GM18519 (cell line): Measurements from ENCODE around the gene ATG4C.

Source experiments
- ATAC-seq: cut with Tn5 transposase; IDR thresholded peaks from one replicate; pipeline ENCODE4 v1.9.1; 2021; ENCODE audit warnings: mild to moderate bottlenecking, moderate library complexity; ENCODE audit not compliant: unreplicated experiment, low FRiP score

The ATG4C gene

GRCh38 chr1:62900566-62900965 lies 116.6 kb downstream of the ATG4C start:
- ATAC-seq: no peak

- no peak for ATAC-seq
These were observed 117.7 kb downstream of the ATG4C start for GRCh38 chr1:62901650-62902049.

DNA sequence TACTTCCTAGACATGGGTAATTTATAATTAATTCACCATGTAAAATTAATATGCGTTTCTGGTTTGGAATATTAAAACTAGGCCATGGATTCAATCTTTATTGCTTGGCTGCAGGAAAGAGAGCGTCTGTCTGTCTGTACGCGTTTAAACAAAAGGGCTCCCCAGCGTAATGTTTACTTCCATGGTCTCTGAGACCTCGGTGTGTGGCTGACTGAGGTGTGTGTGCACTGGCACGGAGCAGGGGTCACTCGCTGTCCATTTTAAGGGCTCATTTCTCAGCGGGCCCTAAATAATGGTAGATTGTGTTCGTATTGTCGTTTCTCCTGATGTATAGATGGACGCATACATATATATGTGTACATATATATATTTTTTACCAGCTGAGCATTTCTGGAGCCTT lies 119.6 kb downstream of the ATG4C start:
- ATAC-seq: no peak

DNA sequence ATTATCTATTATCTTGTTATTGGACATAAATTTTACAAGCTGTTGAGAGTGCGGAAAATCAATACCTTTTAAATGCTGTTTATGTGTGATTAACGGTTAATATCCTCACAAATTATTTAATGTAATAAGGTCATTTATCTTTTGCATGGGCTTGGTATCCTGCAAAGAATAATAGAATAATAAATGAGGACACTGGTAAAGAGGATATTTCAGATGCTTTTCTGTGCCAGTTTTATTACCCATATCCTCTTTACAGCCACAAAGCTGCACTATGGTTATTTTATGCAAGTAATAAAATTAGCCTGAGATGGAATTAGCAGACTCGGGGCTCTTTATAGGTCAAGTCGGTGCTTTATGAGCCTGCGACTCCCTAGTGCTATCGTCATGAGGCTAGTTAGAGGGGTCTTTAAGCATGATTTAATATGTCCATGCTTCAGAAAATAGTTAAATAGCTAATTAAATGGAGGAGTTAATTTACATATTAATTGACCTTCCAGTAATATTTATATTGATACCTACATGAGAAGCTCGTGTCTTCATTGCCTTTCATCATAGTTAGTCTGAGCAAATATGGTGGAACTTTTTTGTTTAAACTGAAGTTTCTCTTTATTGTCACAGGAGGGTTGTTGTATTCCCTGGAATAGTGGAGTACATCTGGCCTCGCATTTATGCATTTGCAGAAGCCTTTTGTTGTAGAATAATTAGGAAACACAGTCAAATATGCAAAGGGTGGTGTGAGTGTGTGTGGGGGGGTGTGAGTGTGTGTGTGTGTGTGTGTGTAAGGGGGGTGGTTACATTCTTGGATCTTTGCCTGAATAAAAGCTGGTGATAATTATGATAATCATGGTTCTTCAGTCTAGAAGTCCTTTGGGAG lies 120.3 kb downstream of the ATG4C start:
- ATAC-seq: no peak

- ATAC-seq: no peak
These were observed 120.9 kb downstream of the ATG4C start for GRCh38 chr1:62904856-62905225.

DNA sequence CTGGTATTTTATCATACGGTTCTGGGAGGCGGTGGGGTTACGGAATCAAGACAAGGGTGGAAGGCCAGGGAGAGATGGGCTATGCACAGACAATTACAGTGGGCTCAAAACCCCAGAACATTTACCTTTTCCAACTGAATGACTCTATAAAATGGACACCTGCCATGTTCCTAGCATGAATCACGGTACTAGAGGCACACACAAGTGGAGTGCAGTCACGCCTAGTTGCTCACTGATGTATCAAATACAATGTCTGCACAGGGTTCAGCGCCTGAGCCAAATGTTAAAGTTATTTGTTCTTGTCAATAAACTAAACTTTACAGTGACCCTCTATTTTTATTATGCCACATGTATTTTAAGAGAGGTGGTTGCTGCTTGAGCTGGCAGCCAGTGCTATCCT lies 121.4 kb downstream of the ATG4C start:
- ATAC-seq: no peak

DNA sequence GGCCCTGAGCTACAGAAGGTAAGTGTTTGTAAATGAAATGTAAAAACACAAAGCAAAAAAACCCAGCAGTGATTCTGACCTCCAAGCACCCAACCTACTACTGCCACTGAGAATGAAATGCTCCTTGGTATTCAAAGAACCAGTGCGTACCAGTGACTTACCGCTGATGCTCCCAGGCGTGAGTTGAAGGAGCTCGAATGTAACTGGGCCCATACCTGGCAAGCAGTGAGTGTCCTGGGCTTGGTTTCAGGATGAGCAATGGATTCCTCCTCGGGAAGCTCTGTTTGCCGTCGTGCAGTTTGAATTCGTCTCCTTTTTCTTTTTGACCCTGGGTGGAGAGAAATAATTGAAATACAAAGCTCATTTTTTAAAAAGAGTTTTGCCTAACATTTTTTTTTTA lies 121.9 kb downstream of the ATG4C start:
- ATAC-seq: no peak

DNA sequence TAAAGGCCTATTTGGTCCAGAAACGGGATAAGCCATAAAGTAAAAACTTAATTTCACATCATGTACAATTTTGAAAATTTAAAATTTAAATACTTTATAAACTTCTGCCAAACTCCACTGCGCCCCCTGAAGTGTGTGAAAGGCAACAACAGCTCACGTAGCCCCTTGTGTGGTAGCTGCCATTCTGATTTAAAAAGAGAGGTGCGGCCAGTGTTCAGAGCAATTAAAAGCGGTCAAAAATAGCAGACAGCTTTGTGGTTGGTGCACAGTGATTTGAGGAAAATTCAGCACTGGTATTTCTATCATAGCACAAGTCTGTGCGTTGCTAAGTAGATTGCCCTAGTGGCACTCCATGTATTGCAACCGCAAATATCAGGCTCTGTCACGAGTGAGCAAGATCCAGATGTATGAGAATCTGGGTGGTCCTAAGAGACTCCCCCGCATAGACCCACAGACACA lies 122.5 kb downstream of the ATG4C start:
- ATAC-seq: no peak

DNA sequence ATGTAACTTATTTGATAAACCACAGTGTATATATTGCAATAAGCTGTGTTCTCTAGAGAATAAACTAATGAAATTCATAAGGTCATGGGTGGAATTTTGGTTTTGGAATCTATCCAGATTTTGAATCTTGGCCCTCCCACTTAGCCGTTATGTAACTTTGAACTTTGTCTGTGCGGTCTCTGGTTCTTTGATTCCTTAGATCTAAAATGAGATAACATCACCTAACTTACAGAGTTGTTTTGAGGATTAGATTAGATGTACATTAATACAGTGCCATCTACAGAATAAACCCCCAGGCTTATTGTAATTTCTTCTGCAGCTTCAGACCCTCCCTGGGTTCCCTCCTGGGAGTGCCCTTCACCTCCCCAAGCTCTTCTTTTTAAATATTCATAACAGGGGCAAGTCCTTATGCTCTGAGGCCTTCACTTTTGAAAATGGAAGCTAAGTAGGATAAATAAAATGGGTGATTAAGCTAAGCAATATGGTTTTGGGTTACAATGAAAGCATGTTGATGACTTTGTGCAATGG lies 124.3 kb downstream of the ATG4C start:
- ATAC-seq: no peak

GRCh38 chr1:62912028-62912638 lies 128.2 kb downstream of the ATG4C start:
- no peak for ATAC-seq
